WI38 (cell line): ENCODE measurements around the gene ATP13A5.

ENCODE experiments used
- H3K4me3 ChIP-seq: 2 replicates; pipeline ENCODE4 v1.5.1; 2011; ENCODE audit warnings: low read depth, mild to moderate bottlenecking, control low read depth, low read length
- CTCF ChIP-seq: IDR thresholded peaks from 2 replicates; pipeline ENCODE4 v1.5.1; 2012; ENCODE audit warnings: low read depth, mild to moderate bottlenecking, control low read depth, low read length

The ATP13A5 gene

GRCh38 chr3:193400304-193400703 is 21.8 kb upstream of the ATP13A5 start:
- no peak for TF ChIP-seq CTCF
- no peak overlapping the region for H3K4me3 ChIP-seq

GRCh38 chr3:193396451-193397244 is 18.1 kb upstream of the ATP13A5 start:
- no peak overlapping the region for H3K4me3 ChIP-seq

GRCh38 chr3:193391902-193392301 is 13.3 kb upstream of the ATP13A5 start:
- TF ChIP-seq CTCF = no peak
- no peak overlapping the region for H3K4me3 ChIP-seq

More at GRCh38 chr3:193396451-193397244, 18.1 kb upstream of the ATP13A5 start:
- TF ChIP-seq CTCF = no peak

GRCh38 chr3:193389335-193389734 is 10.8 kb upstream of the ATP13A5 start:
- H3K4me3 ChIP-seq = no peak overlapping the region
- TF ChIP-seq CTCF = no peak

- no peak for TF ChIP-seq CTCF
- no peak overlapping the region for H3K4me3 ChIP-seq
These were observed 9.8 kb upstream of the ATP13A5 start for GRCh38 chr3:193388361-193388760.

GRCh38 chr3:193387596-193387995 is 9.0 kb upstream of the ATP13A5 start:
- no peak for TF ChIP-seq CTCF

GRCh38 chr3:193377591-193377990 is 962 bp downstream of the ATP13A5 start:
- no peak overlapping the region for H3K4me3 ChIP-seq

More at GRCh38 chr3:193387596-193387995, 9.0 kb upstream of the ATP13A5 start:
- no peak overlapping the region for H3K4me3 ChIP-seq

More at GRCh38 chr3:193377591-193377990, 962 bp downstream of the ATP13A5 start:
- TF ChIP-seq CTCF = no peak
